Jurkat, Clone E6-1 (cell line): ENCODE data around the gene TC2N. TPM values are rescaled to one million over a fixed set of nuclear protein-coding genes. Genes with fewer than 3 reads are reported as not detected.
"Not testable (repeated sequence)": the region's sequence is repeated elsewhere in the genome, so short reads cannot be mapped to it uniquely, and the experiment has no call there.

Source experiments
- DNase-seq: peaks from one replicate; pipeline ENCODE4 v3.0.0-alpha.2; 2011; ENCODE audit warnings: low read depth, low spot score
- H3K4me3 ChIP-seq: 2 replicates; pipeline ENCODE4 v1.5.1; 2011; ENCODE audit warnings: mild to moderate bottlenecking, low read length, control low read depth, moderate library complexity
- polyA plus RNA-seq: library from polyadenylated mRNA; unstranded; fragments of >200 nt; gene quantifications from one replicate; pipeline ENCODE4 v1.2.1, GENCODE V29; 2012; ENCODE audit warnings: missing spikeins; ENCODE audit not compliant: insufficient read length, insufficient read depth

TC2N gene
- 4.1 TPM for polyA plus RNA-seq

- no peak for DNase-seq
- no peak within 1 kb of the TSS for H3K4me3 ChIP-seq
Measured at GRCh38 chr14:91867316-91867988, at the start of gene TC2N. TC2N (minus strand) TSS chr14:91867536; CDS start chr14:91813769, 53,767 bp downstream.

DNA sequence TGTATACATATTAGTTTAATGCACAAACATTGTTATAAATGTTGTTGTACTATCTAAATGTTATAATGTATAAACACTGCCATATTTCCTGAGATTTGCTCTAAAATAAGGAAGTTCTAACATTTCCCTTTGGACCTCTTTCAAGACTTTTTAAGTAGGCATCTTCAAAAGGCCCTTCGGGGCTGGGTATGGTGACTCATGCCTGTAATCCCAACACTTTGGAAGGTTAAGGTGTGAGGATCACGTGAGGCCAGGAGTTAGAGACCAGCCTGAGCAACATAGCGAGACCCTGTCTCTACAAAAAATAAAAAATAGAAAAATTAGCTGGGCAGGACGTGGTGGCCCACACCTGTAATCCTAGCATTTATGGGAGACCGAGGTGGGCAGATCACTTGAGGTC is 44.7 kb upstream of the TC2N start:
- no peak for DNase-seq
- H3K4me3 ChIP-seq, result no peak overlapping the region

GRCh38 chr14:91911474-91912032 is 44.2 kb upstream of the TC2N start:
- DNase-seq, result peak; percentile 59

GRCh38 chr14:91910196-91910595 is 42.9 kb upstream of the TC2N start:
- H3K4me3 ChIP-seq, result no peak overlapping the region
- DNase-seq, result no peak

More at GRCh38 chr14:91911474-91912032, 44.2 kb upstream of the TC2N start:
- H3K4me3 ChIP-seq, result no peak overlapping the region

DNA sequence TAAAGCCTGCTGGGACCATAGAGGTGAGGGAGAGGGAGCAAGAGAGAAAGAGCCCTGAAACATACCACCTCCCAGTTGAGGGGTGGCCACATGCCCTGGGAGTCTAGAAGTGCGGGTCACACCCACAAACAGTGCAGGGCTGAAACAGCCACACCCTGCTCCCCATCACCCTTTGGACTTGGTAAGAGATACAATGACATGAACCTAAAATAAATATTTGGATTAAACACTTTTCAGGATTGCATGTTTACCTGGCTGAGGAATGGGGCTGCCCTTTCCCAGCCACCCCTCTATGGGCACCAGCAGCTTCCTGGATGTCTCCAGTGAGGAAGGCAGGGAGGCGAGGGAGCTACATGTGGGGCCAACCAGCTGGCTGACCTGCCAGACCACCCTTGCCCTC is 39.0 kb upstream of the TC2N start:
- DNase-seq, result no peak
- H3K4me3 ChIP-seq, result no peak overlapping the region

DNA sequence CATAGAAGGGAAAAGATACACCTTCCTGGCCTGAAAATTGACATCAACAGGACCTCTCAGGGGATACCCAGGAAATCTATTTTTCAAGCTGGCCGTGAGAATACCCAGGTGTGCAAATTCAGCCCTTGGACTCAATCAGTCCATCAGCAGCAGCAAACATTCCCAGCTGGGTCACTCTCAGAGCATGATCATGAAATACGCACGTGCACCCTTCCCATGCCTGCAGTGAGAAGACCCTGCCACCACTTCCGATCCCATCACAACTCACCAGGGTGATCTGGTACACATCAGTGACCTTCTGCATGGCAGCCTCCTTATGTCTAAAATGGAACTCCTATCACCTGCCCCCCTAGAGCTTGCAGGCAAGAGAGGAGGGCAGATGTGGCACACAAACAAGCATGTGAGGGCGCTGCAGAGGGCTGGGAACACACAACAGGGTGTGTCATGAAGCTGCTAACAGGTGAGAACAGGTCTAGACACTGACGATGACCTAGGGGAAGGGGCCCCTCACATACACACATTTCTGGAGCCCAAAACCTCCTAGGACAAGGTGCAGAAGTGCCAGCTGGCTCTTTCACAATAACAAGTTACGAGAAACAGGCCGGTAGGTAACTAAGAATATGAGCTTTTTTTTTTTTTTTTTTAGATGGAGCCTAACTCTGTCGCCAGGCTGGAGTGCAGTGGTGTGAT is 37.8 kb upstream of the TC2N start:
- H3K4me3 ChIP-seq, result no peak overlapping the region
- DNase-seq, result no peak

GRCh38 chr14:91904483-91904882 is 37.1 kb upstream of the TC2N start:
- H3K4me3 ChIP-seq, result no peak overlapping the region
- no peak for DNase-seq

- no peak overlapping the region for H3K4me3 ChIP-seq
- DNase-seq, result no peak
Measured at GRCh38 chr14:91903070-91903469, 35.7 kb upstream of the TC2N start.

- DNase-seq, result no peak
- no peak overlapping the region for H3K4me3 ChIP-seq
Measured at GRCh38 chr14:91902336-91902735, 35.0 kb upstream of the TC2N start.

DNA sequence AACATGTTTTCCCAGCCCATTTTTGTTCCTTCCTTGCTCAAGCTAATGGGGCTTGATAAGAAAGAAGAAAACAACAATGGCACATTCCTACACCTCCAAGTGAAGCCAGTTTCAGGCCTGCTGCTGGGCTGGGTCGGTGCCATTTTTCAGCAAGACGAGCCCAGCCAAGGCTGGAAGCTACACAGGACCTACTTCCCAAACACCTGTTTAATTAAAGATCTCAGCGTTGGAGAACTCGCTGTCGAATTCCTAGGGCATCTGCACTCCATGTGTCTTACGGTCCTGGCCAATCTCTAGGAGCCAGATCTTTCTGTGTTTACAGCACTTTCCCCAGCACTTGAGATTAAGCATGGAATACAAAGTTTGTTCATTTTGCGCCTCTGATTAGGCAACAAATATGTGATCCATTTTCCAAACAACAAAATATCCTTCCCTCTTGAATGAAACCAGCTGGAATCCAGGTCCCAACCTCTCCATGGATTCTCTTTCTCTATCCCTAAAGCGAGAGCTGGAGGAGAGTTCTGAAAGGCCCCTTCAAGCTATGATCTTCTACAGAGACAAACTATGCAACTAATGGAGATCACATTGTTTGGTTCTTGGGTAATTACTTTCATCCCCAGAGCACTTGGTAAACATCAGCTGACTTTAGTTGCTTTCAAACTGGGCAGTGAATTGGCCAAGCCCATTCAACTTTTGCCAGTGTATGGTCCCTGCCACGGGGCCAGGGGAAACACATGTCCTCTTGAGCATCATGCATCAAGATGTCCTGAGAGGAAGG is 34.3 kb upstream of the TC2N start:
- H3K4me3 ChIP-seq, result no peak overlapping the region
- no peak for DNase-seq

GRCh38 chr14:91899806-91900205 is 32.5 kb upstream of the TC2N start:
- H3K4me3 ChIP-seq, result no peak overlapping the region
- no peak for DNase-seq

- no peak for DNase-seq
Measured at GRCh38 chr14:91899213-91899612, 31.9 kb upstream of the TC2N start.

GRCh38 chr14:91898372-91898771 is 31.0 kb upstream of the TC2N start:
- H3K4me3 ChIP-seq, result no peak overlapping the region
- no peak for DNase-seq

More at GRCh38 chr14:91899213-91899612, 31.9 kb upstream of the TC2N start:
- H3K4me3 ChIP-seq, result no peak overlapping the region

GRCh38 chr14:91897716-91898115 is 30.4 kb upstream of the TC2N start:
- not testable (repeated sequence) for H3K4me3 ChIP-seq, DNase-seq

DNA sequence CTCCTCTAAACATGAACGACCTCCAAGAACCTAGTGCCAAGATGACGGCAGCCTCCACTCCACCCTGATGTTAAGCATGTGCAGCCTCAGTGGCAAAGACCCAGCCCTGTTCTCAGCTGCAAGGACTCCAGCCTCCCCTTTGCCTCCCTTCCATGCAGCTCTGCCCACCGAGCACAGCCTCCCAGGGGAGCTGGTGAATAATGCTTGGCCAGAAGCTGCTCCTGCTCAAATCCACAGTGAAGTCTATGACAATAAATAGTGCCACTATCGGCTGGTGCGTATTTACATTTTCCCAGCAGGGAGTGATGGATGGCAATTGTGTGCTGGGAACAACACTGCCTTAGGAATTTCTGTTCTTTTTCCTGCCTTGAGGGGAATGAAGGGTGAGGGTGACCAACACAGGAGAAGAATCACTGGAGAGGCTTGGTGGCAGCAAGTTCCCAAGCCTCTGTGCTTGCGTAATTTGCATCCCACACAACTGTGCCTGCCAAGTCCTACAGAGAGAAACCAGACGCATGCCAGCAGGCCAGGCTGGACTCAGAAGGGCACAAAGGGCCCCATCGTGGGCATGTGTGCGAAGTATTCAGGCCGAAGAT is 29.9 kb upstream of the TC2N start:
- no peak for DNase-seq
- H3K4me3 ChIP-seq, result no peak overlapping the region

- no peak for DNase-seq
- no peak overlapping the region for H3K4me3 ChIP-seq
Measured at GRCh38 chr14:91896419-91896818, 29.1 kb upstream of the TC2N start.

- DNase-seq, result no peak
- H3K4me3 ChIP-seq, result no peak overlapping the region
Measured at GRCh38 chr14:91893669-91894068, 26.3 kb upstream of the TC2N start.

DNA sequence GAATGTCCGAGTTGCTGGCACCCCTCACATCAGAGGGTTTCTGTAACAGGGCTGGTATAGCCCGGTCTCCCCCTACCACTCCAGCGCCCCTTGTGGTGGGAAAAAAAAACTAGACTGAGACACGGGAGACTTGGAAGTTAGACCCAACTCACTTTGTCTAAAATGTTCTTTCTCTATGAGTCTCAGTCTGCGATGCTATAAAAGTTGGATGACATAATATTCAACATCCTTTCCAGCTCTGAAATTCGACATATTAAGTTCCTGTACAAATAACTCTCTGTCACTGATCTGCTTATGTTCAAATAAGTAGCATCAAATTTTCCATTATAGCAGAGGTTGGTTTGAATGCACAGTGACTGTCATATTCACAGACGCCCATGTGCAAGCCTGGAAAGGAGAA is 25.7 kb upstream of the TC2N start:
- H3K4me3 ChIP-seq, result no peak overlapping the region
- DNase-seq, result no peak

DNA sequence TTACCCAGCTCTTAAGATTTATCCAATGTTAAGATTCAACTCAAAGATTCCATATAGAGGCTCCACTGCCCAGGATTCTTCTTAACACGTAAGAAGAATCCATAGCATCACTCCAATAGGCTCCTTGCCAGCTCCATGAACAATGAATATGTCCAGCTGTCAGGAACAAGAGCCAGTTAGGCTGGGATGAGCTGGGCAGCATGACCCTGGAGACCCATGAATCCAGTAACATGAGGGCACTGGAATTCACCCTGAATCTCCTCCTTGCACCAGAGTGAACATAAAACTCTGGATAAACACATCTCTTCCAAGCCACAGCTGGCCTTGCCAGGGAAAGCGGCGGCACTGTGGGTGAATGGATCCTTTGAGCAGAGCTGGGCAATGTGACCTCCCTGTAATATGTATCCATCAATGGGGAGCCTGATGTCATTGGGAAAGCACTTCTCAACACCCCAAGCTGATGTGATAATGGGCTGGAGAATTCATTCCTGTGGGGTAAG is 24.4 kb upstream of the TC2N start:
- no peak for DNase-seq
- no peak overlapping the region for H3K4me3 ChIP-seq
